GM23338 (cell line): ENCODE results near the gene PSMA3. TPM values are rescaled to one million over a fixed set of nuclear protein-coding genes. Genes with fewer than 3 reads are reported as not detected.

Source experiments
- ATAC-seq: fragments of 200-7000 bp; cut with Tn5 transposase; 3 replicates; pipeline ENCODE4 v1.9.1; 2020
- DNase-seq: peaks from one replicate; pipeline ENCODE4 v3.0.0-alpha.2; 2015; ENCODE audit warnings: low spot score
- H2AFZ ChIP-seq: fragments of 200-600 bp; sonication (generic); 2 replicates; pipeline ENCODE4 v1.8.0; 2016; ENCODE audit warnings: antibody characterized with exemption, mild to moderate bottlenecking, moderate library complexity
- H3F3A ChIP-seq: fragments of 200-600 bp; sonication (generic); replicated peaks from 2 replicates; pipeline ENCODE4 v1.8.0; 2017; ENCODE audit warnings: antibody characterized with exemption, mixed run types, low read depth
- H3K27ac ChIP-seq: fragments of 200-600 bp; sonication (generic); 2 replicates; pipeline ENCODE4 v1.6.1; 2016; ENCODE audit warnings: low read depth
- H3K27me3 ChIP-seq: fragments of 200-600 bp; sonication (generic); 2 replicates; pipeline ENCODE4 v1.8.0; 2016; ENCODE audit warnings: mild to moderate bottlenecking, mixed run types, moderate library complexity; ENCODE audit not compliant: insufficient read depth
- H3K36me3 ChIP-seq: fragments of 200-600 bp; sonication (generic); 2 replicates; pipeline ENCODE4 v1.8.0; 2016; ENCODE audit warnings: mild to moderate bottlenecking; ENCODE audit not compliant: insufficient read depth
- H3K4me1 ChIP-seq: fragments of 200-600 bp; sonication (generic); 2 replicates; pipeline ENCODE4 v1.8.0; 2016; ENCODE audit warnings: mild to moderate bottlenecking, moderate library complexity; ENCODE audit not compliant: insufficient read depth
- H3K4me2 ChIP-seq: fragments of 200-600 bp; sonication (generic); 2 replicates; pipeline ENCODE4 v1.7.1; 2017; ENCODE audit warnings: mixed run types
- H3K4me3 ChIP-seq: fragments of 200-600 bp; sonication (generic); 2 replicates; pipeline ENCODE4 v1.6.1; 2016; ENCODE audit warnings: mixed run types
- H3K79me2 ChIP-seq: fragments of 200-600 bp; sonication (generic); replicated peaks from 2 replicates; pipeline ENCODE4 v1.8.0; 2017; ENCODE audit warnings: mild to moderate bottlenecking; ENCODE audit not compliant: insufficient read depth
- H3K9me2 ChIP-seq: fragments of 200-600 bp; sonication (generic); 2 replicates; pipeline ENCODE4 v1.8.0; 2017; ENCODE audit not compliant: insufficient read depth
- H4K20me1 ChIP-seq: fragments of 200-600 bp; sonication (generic); replicated peaks from 2 replicates; pipeline ENCODE4 v1.8.0; 2017; ENCODE audit warnings: mild to moderate bottlenecking; ENCODE audit not compliant: insufficient read depth
- H3K27ac Mint-ChIP-seq: 2 replicates; pipeline ENCODE4 v1.8.0; 2020; ENCODE audit warnings: inconsistent platforms, mild to moderate bottlenecking, moderate library complexity, mixed read lengths
- H3K27me3 Mint-ChIP-seq: 3 replicates; pipeline ENCODE4 v1.8.0; 2022; ENCODE audit warnings: low read depth, mild to moderate bottlenecking, moderate library complexity, mixed read lengths, inconsistent platforms; ENCODE audit not compliant: insufficient read depth, poor library complexity
- H3K36me3 Mint-ChIP-seq: 3 replicates; pipeline ENCODE4 v1.8.0; 2021; ENCODE audit warnings: low read depth, mild to moderate bottlenecking, inconsistent platforms, moderate library complexity, mixed read lengths
- H3K4me1 Mint-ChIP-seq: 3 replicates; pipeline ENCODE4 v1.8.0; 2020; ENCODE audit warnings: mild to moderate bottlenecking, inconsistent platforms, mixed read lengths
- H3K4me3 Mint-ChIP-seq: 3 replicates; pipeline ENCODE4 v1.8.0; 2021; ENCODE audit warnings: moderate library complexity, mild to moderate bottlenecking, inconsistent platforms, mixed read lengths
- H3K9me3 Mint-ChIP-seq: 3 replicates; pipeline ENCODE4 v1.8.0; 2020; ENCODE audit warnings: moderate library complexity, mild to moderate bottlenecking, inconsistent platforms, mixed read lengths
- CTCF ChIP-seq, 2 experiments: fragments of 200-600 bp in 1 of 2; sonication (generic) in 1 of 2; conservative IDR thresholded peaks; 2 replicates each; pipeline versions ENCODE4 v1.5.1 to v1.6.1; 2016 to 2017; ENCODE audit warnings: antibody characterized with exemption in 2 of 2, low read depth in 2 of 2, mild to moderate bottlenecking in 2 of 2, moderate library complexity in 1 of 2
- NANOG ChIP-seq: IDR thresholded peaks from 2 replicates; pipeline ENCODE4 v1.6.1; 2016; ENCODE audit warnings: antibody characterized with exemption, borderline replicate concordance
- POLR2AphosphoS5 ChIP-seq: IDR thresholded peaks from 2 replicates; pipeline ENCODE4 v1.6.1; 2016; ENCODE audit warnings: antibody characterized with exemption, low read depth
- REST ChIP-seq: IDR thresholded peaks from one replicate; pipeline ENCODE4 v1.6.1; 2018; ENCODE audit warnings: antibody characterized with exemption; ENCODE audit not compliant: unreplicated experiment
- ZNF462 ChIP-seq: fragments of 250-450 bp; sonication (Bioruptor Pico); IDR thresholded peaks from 2 replicates; pipeline ENCODE4 v1.5.0; 2020; ENCODE audit warnings: mild to moderate bottlenecking, moderate library complexity
- polyA plus RNA-seq: library from polyadenylated mRNA; unstranded; fragments of >200 nt; fragmentation: Nextera tagmentation; extraction: Ambion mirVana; gene quantifications from 2 replicates; pipeline ENCODE4 v1.2.1, GENCODE V29; 2016
- total RNA-seq: library from RNA; depleted of rRNA; stranded (reverse); fragments of >200 nt; shearing (Covaris generic); gene quantifications from 2 replicates; pipeline ENCODE4 v1.2.3, GENCODE V29; 2014

Gene PSMA3
- total and polyA plus RNA-seq, 2 experiments from 2014 or later: 184 to 677 TPM

- Histone ChIP-seq H3F3A (no peaks in the 10 kb centered on the region), H4K20me1 (0 out of 2 replicates have a peak, but pooled peaks cover 7% of the 10 kb centered on the region), H3K27ac (no peak overlapping the region), H3K4me1 (no peaks in the 10 kb centered on the region), H3K4me3 (no peak overlapping the region), H3K27me3 (no peaks in the 10 kb centered on the region), H3K36me3 (peaks cover 6% of the 10 kb centered on the region; the same call in 1 of the 2 replicates), H3K4me2 (no peak overlapping the region), H3K9me2 (no peaks in the 10 kb centered on the region), H2AFZ (no peak overlapping the region), H3K79me2 (peaks cover 12% of the 10 kb centered on the region)
- no peaks in the 10 kb centered on the region for H3K9me3 Mint-ChIP-seq
- H3K4me1 Mint-ChIP-seq: no peaks in the 10 kb centered on the region
- no peak overlapping the region for H3K27ac Mint-ChIP-seq
- H3K27me3 Mint-ChIP-seq: no peaks in the 10 kb centered on the region
- no peak for DNase-seq
- H3K36me3 Mint-ChIP-seq: peaks cover 15% of the 10 kb centered on the region; the same call in 2 of the 3 replicates
- H3K4me3 Mint-ChIP-seq: no peak overlapping the region
- no peak for ATAC-seq
- TF ChIP-seq ZNF462 (CRISPR knock-in tag): no peak
Measured at GRCh38 chr14:58309086-58309485, 64.4 kb downstream of the PSMA3 start.

- H3K36me3 Mint-ChIP-seq: peaks cover 19% of the 10 kb centered on the region
- TF ChIP-seq POLR2AphosphoS5: no peak
- no peak for TF ChIP-seq REST
- TF ChIP-seq NANOG: no peak
- TF ChIP-seq CTCF (conservative IDR thresholded peaks at IDR 0.05; ENCODE audit: low read depth in 2 of 2): no peak
- no peaks in the 10 kb centered on the region for H3K4me1 ChIP-seq
Measured at GRCh38 chr14:58313699-58314098, 69.1 kb downstream of the PSMA3 start.

More at GRCh38 chr14:58313699-58314098, 69.1 kb downstream of the PSMA3 start:
- Mint-ChIP-seq H3K27me3 (no peaks in the 10 kb centered on the region), H3K4me3 (no peak overlapping the region), H3K9me3 (no peaks in the 10 kb centered on the region), H3K27ac (no peak overlapping the region), H3K4me1 (no peaks in the 10 kb centered on the region)
- no peak overlapping the region for H3K4me2 ChIP-seq
- no peaks in the 10 kb centered on the region for H3K79me2 ChIP-seq
- no peaks in the 10 kb centered on the region for H3K9me2 ChIP-seq
- no peak overlapping the region for H3K4me3 ChIP-seq
- H2AFZ ChIP-seq: no peak overlapping the region
- no peak overlapping the region for H3K27ac ChIP-seq
- 0 out of 2 replicates have a peak, but pooled peaks cover 5% of the 10 kb centered on the region for H4K20me1 ChIP-seq
- H3K27me3 ChIP-seq: no peaks in the 10 kb centered on the region
- no peaks in the 10 kb centered on the region for H3F3A ChIP-seq
- DNase-seq: no peak
- no peak for ATAC-seq
- H3K36me3 ChIP-seq: peaks cover 6% of the 10 kb centered on the region; the same call in 1 of the 2 replicates
